IPS DF 19.7 (cell line): ENCODE data around the gene GNG4.
"Not testable (repeated sequence)": the region's sequence is repeated elsewhere in the genome, so short reads cannot be mapped to it uniquely, and the experiment has no call there.

ENCODE experiments used
- DNase-seq: peaks from one replicate; pipeline ENCODE4 v3.0.0-alpha.2; 2013; ENCODE audit warnings: low read depth, low spot score

GNG4 gene

GRCh38 chr1:235586992-235587391, 62.6 kb downstream of the GNG4 start:
- DNase-seq, result no peak

DNA sequence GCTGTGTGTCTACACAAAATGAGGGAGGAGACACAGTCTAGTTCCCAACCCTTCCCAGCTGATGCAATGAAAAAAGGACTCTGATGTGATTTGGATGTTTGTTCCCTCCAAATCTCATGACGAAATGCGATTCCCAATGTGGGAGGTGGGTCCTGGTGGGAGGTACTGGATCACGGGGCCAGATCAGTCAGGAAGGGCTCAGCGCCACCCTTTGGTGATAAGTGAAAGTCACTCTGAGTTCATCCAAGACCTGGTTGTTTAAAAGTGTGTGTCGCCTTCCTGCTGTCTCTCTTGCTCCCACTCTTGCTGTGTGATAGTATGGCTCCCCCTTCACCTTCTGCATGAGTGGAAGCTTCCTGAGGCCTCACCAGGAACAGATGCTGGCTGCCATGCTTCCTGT, 63.2 kb downstream of the GNG4 start:
- DNase-seq, result no peak

GRCh38 chr1:235584973-235585372, 64.6 kb downstream of the GNG4 start:
- no peak for DNase-seq

DNA sequence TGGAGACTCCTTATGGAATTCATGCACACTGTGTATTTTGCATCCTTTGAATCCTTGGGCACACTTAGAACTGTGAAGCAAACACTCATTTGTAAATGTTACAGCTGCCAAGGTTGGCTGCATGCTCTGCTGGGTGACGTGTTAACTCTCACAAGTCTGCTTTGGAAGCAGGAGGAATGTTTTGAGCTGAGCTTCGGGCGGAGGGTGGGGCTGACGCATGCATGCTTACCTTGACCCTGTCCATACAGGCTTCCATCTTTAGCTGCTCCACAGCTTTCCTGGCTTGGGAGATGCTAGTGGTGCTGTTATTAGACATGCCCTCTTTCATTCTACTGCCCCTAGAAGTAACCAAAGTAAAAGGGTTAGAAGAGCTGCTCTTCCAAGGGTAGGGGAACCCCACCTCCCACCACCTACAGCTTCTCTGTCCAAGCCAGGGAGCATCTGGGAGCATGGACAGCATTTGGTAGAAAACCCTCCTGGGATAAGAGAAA, 66.0 kb downstream of the GNG4 start:
- DNase-seq, result no peak

DNA sequence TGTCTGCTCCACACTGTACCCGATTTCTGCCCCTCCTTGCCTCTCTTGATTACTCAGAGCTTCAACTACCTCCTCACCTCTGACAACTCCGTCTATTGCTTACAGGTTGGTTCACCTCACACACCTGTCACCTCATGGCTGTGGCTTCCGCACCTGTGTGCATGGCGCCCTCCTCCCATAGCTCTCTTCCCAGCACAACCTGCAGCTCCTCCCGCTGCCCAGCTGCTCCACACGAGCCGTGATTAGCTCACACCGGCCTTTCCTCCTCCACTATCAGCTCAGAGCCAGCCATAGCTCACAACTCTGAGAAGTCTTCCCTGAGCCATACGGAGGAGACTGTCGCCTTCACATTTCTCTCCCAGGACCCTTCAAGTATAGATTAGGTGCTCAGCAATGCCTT, 67.5 kb downstream of the GNG4 start:
- no peak for DNase-seq

DNA sequence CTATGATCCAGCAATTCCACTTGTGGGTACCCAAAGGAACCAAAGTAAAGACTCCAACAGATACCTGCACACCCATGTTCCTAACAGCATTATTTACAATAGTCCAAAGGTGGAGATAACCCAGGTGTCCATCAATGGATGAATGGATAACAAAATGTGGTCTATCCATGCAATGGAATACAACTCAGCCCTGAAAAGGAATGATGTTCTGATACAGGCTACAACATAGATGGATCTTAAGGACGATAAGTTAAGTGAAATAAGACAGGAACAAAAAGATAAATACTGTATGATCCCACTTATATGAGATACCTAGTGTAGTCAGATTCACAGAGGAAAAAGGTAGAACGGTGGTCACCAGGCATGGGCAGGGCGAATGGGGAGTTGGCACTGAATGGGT, 69.7 kb downstream of the GNG4 start:
- no peak for DNase-seq

DNA sequence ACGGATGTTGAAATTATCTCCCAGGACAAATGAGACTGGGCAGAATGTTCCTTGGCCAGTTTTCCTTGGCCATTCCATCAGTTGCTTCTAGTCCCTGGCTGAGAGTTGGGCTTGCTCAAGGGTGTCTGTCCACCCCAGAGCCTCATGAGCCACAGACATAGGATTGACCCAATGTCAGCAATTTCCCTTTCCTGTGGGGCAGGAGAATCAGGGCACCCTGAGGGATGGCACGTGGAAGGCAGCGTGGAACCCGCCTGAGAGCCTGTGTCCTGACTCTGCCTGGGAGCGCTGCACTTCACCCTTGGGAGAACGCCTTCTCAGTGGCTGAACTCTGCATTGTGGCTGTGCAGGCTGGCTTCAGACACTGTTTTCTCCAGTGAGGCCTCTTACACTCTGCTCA, 74.0 kb downstream of the GNG4 start:
- DNase-seq, result no peak

GRCh38 chr1:235573880-235574279, 75.7 kb downstream of the GNG4 start:
- DNase-seq, result no peak

DNA sequence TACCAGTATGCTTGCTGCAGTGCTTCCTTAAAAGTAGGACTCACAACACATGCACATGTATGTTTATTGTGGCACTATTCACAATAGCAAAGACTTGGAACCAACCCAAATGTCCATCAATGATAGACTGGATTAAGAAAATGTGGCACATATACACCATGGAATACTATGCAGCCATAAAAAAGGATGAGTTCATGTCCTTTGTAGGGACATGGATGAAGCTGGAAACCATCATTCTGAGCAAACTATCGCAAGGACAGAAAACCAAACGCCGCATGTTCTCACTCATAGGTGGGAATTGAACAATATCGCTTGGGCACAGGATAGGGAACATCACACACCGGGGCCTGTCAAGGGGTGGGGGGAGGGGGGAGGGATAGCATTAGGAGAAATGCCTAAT, 76.6 kb downstream of the GNG4 start:
- DNase-seq, result not testable (repeated sequence)

DNA sequence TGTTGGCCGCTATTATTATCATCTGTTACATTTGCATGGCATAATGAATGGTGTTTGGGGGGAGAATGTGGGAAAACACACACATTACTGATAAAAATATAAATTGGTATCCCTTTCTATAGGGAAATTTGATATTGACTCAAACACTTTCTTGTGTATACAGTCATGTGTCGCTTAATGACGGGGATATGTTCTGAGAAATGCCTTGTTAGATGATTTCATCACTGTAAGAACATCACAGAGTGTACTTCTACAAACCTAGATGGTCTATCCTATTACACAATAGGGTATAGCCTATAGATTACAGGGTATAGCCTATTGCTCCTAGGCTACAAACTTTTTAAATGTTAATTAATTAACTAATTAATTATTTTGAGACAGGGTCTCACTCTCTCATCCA, 78.1 kb downstream of the GNG4 start:
- no peak for DNase-seq

DNA sequence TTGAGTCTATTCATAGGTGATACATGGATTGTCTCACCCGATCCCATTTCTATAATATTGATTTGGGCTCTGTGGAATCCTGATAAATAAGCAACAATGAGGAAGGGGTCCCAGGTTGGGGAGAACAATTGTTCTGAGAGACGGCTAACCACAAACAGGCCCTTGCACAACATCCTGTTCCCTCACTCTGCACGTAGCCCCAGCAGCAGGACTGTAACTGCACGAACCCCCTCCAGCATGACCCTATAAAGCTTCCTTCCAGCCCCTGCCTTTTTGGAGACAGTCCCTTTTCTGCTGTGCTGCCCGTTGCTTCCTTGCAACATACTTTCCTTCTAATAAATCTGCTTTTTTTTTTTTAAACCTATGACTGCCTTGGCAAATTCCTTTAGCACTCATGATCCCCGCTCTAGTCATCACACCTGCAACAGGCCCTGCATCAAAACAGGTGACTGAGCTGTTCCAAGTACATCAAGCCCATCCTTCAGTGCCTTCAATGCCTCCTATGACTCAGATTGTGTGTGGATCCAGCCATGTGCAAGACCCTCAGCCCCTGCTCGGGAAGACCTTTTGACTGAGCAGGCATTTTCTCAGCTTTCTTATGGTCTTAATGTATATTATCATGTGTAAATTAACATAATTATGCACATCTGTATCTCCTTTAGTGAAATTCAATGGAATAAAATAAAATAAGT, 81.6 kb downstream of the GNG4 start:
- no peak for DNase-seq

GRCh38 chr1:235566084-235566483, 83.5 kb downstream of the GNG4 start:
- DNase-seq, result no peak

DNA sequence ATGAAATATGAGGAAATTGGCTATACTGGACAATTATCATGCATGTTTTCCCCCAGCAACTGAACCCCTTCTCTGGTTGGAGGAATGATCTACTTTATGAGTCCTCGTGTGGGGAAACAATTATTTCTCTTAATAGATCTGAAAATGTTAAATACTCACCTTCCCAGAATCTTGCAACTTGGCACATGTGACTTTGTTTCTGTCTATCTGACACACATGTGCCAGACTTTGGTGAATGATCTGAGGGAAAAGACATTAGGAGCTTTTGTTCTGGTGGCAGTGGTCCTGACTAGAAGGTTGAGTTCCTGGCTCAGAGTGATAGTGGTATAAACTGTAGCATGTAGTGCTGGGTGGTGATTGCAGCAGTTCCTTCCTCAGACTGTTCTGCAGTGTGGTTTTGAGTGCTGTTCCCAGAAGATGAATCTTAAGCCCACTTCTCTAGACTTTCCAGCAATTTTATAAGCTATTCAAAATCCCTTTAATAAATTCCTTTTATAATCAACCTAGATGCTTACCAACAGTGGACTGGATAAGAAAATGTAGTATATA, 86.0 kb downstream of the GNG4 start:
- no peak for DNase-seq

- DNase-seq, result no peak
Measured at GRCh38 chr1:235562589-235562988, 87.0 kb downstream of the GNG4 start.

- DNase-seq, result no peak
Measured at GRCh38 chr1:235558621-235559169, 90.9 kb downstream of the GNG4 start.

GRCh38 chr1:235557495-235557894, 92.1 kb downstream of the GNG4 start:
- no peak for DNase-seq

- no peak for DNase-seq
Measured at GRCh38 chr1:235556807-235557206, 92.8 kb downstream of the GNG4 start.

GRCh38 chr1:235553112-235553551, 96.5 kb downstream of the GNG4 start:
- no peak for DNase-seq

DNA sequence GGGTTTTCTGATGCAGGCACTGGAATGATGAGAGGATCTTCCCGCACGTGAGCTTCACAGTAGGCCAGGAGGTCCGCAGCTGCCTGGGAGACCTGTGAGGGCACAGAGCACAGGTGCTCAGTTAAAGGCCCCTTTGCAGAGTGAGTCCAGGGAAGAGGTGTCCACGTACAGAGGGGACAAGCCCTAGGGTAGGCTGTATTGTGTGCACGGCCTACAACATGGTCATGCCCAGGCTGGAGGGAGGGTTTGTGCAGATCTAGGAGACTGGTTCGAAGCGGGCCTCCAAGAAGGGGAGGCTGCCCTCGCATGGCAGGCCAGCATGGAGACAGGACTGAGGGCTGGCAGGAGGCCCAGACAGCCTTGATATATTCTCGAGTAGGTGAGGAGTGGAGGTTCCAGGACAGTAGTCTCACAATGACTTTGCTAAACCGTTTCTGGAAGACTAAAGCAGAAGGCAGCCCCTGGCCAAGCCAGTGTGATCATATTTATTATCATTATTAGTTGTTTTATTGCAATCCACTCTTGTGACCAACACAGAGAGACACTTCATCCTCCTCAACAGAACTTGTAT, 97.4 kb downstream of the GNG4 start:
- no peak for DNase-seq

GRCh38 chr1:235549351-235550139, 100.0 kb downstream of the GNG4 start:
- no peak for DNase-seq

DNA sequence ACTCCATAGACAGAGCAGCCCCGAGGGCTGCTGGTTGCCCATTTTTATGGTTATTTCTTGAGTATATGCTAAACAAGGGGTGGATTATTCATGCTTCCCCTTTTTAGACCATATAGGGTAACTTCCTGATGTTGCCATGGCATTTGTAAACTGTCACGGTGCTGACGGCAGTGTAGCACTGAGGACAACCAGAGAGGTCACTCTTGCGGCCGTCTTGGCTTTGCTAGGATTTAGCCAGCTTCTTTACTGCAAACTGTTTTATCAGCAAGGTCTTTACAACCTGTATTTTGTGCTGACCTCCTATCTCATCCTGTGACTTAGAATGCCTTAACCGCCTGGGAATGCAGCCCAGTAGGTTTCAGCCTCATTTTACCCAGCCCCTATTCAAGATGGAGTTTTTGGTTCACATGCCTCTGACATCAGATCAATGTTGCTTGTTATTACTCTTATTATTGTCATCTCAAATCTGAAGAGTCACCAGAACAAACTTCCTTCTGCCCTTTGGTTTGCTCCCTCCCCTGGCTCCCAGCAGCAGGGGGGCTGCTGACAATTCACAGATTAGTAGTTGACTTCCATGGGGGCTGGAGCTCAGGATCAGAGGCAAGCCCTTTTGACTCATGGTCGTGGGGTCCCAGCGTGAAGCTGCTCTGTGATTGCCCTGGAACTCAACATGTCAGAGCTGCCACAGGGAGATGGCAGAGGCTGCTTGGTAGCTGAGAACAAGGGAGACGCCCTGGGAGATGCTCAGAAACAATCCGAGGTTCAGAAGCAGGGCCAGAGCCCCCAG, 103.0 kb downstream of the GNG4 start:
- not testable (repeated sequence) for DNase-seq
